ENCODE results near the gene DEFB123.

DEFB123 gene

DNA sequence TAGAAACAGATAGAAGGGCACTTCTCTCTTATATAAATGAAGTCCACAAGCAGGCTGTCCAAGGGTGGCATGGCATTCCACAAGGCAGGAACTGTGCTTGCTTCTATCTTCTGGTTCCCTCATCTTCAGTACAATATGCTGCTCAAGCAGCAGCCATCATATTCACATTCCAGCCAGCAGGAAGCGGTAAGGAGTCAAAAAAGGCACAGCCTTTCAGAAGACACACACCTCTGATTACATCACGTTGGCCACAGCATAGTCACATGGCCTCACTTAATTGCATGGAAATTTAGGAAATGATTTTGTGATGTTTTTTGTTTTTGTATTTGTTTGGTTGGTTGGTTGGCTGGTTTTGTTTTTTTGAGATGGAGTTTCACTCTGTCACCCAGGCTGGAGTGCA is 53.7 kb downstream of the DEFB123 start:
- TF ChIP-seq, protein P1, sequence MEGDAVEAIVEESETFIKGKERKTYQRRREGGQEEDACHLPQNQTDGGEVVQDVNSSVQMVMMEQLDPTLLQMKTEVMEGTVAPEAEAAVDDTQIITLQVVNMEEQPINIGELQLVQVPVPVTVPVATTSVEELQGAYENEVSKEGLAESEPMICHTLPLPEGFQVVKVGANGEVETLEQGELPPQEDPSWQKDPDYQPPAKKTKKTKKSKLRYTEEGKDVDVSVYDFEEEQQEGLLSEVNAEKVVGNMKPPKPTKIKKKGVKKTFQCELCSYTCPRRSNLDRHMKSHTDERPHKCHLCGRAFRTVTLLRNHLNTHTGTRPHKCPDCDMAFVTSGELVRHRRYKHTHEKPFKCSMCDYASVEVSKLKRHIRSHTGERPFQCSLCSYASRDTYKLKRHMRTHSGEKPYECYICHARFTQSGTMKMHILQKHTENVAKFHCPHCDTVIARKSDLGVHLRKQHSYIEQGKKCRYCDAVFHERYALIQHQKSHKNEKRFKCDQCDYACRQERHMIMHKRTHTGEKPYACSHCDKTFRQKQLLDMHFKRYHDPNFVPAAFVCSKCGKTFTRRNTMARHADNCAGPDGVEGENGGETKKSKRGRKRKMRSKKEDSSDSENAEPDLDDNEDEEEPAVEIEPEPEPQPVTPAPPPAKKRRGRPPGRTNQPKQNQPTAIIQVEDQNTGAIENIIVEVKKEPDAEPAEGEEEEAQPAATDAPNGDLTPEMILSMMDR (conservative IDR thresholded peaks at IDR 0.05; ENCODE audit: control insufficient read depth, insufficient read depth, low read depth, low read length) = peak; percentile 67
- H3K4me3 ChIP-seq (ENCODE audit: control insufficient read depth, low read depth, low read length) = no peak overlapping the region
- peak; percentile 64 for DNase-seq (ENCODE audit: low read depth)

DNA sequence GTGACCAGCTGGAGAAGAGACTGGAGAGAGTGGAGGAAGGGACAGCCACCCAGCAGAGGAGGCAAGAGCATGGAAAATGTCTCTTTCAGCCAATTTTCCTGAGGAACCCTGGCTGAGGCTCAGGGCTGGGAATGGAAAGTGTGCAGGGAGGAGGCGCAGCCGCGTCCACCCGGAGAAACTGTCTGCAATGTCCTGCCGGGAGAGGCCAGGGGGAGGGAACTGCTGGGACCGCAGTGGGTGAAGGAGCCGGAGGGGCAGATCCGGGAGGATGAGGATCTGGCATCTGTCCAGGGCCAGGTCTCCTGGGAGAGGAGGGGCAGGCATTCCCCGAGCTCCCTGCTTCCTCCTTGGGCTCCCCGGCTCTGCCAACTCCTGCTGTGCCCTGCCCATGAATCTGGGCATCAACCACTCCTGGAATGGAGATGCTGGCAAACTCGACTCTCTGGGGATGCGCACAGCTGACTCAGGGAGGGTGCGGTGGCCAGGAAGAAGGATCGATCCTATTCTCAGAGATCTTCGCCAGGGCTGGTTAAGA is 56.4 kb downstream of the DEFB123 start:
- TF ChIP-seq, protein P1 (conservative IDR thresholded peaks at IDR 0.05; ENCODE audit: control insufficient read depth, insufficient read depth, low read depth, low read length) = no peak
- H3K4me3 ChIP-seq (ENCODE audit: control insufficient read depth, low read depth, low read length) = no peak overlapping the region
- DNase-seq (ENCODE audit: low read depth) = peak; percentile 38

DNA sequence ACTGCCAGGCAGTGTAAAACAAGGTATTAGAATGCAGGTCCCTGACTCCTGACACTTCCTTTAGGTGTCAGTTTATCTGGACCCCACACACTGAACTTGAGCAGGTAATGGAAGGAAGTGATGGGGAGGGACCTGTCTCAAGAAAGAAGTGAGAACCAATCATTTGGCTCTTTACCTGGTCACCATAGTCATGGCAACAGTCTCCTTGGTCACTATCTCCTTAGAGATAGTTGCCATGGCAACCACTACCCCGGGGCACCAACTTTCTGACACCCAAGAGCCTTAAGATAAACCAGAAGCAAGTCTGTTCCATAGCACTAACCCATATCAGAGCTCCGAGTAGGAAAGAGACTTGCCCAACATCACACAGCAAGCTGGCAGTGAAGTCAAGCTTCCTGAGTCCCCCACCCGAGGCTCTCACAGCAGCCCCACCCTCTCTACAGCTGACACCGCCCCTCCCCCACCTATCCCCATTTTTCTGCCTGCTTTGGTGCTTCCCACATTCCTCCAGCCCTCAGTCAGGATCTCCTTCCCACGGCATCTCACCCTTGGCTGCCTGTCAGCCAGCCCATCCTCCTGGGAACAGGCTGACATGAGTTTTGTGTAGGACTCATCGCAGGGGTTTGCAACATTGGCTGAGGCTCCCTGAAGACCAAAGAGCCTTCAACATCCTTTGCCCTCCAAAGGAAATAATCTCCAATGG is 57.6 kb downstream of the DEFB123 start:
- DNase-seq (ENCODE audit: low read depth) = peak; percentile 90
- TF ChIP-seq, protein P1 (conservative IDR thresholded peaks at IDR 0.05; ENCODE audit: control insufficient read depth, insufficient read depth, low read depth, low read length) = no peak
- no peak overlapping the region for H3K4me3 ChIP-seq (ENCODE audit: control insufficient read depth, low read depth, low read length)

All from fibroblast of mammary gland (primary cell).